Kidney epithelial cell (primary cell): ENCODE measurements around the gene KLK6. TPM values are rescaled to one million over a fixed set of nuclear protein-coding genes. Genes with fewer than 3 reads are reported as not detected.
A peak's percentile ranks its signal among the peaks of the same experiment; 100 is the strongest.
"Not testable (repeated sequence)": the region's sequence is repeated elsewhere in the genome, so short reads cannot be mapped to it uniquely, and the experiment has no call there.

Source experiments
- DNase-seq: peaks from one replicate; pipeline ENCODE4 v3.0.0-alpha.2; 2010; ENCODE audit warnings: low read depth
- H3K27me3 ChIP-seq: 2 replicates; pipeline ENCODE4 v1.6.0; 2011; ENCODE audit warnings: low read length; ENCODE audit not compliant: control insufficient read depth, insufficient read depth
- H3K36me3 ChIP-seq: 2 replicates; pipeline ENCODE4 v1.5.1; 2011; ENCODE audit warnings: low read length; ENCODE audit not compliant: control insufficient read depth, insufficient read depth
- H3K4me3 ChIP-seq: 2 replicates; pipeline ENCODE4 v1.5.1; 2011; ENCODE audit warnings: low read depth, mild to moderate bottlenecking, control low read depth, low read length
- total RNA-seq: library from RNA; depleted of rRNA; stranded (reverse); fragments of >200 nt; gene quantifications from 2 replicates; pipeline ENCODE4 v1.2.3, GENCODE V29; 2015
- TF ChIP-seq, protein P1 (sequence below): IDR thresholded peaks from 2 replicates; pipeline ENCODE4 v1.5.1; 2011; ENCODE audit warnings: mild to moderate bottlenecking, moderate library complexity, low read length, control low read depth, inconsistent platforms; ENCODE audit not compliant: insufficient read depth, poor library complexity, severe bottlenecking

The KLK6 gene
- total RNA-seq, 1 donor from 2014 or later, result 33.5 TPM

DNA sequence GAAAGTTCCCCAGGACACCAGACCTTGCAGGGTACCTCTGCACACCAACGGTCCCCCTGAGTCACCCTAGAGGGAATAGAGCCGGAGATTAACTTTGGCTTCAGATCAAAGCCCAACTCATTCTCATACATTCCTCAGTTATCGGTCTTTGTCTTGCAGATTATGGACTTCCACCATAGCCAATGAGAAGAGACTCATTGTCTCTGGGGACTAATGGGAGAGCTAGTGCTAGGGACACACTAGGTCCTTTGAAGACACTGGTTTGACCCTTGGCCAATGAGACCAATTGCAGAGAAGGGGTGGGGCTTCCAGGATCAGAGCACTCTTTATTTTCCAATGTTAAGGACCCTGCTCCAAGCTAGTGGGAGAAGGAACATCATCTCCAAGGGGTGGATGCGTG is 8.2 kb upstream of the KLK6 start:
- Histone ChIP-seq H3K27me3 (no peaks in the 10 kb centered on the region), H3K4me3 (no peak overlapping the region), H3K36me3 (no peaks in the 10 kb centered on the region)
- no peak for DNase-seq
- TF ChIP-seq, protein P1, sequence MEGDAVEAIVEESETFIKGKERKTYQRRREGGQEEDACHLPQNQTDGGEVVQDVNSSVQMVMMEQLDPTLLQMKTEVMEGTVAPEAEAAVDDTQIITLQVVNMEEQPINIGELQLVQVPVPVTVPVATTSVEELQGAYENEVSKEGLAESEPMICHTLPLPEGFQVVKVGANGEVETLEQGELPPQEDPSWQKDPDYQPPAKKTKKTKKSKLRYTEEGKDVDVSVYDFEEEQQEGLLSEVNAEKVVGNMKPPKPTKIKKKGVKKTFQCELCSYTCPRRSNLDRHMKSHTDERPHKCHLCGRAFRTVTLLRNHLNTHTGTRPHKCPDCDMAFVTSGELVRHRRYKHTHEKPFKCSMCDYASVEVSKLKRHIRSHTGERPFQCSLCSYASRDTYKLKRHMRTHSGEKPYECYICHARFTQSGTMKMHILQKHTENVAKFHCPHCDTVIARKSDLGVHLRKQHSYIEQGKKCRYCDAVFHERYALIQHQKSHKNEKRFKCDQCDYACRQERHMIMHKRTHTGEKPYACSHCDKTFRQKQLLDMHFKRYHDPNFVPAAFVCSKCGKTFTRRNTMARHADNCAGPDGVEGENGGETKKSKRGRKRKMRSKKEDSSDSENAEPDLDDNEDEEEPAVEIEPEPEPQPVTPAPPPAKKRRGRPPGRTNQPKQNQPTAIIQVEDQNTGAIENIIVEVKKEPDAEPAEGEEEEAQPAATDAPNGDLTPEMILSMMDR, result no peak

- H3K27me3 ChIP-seq, result no peaks in the 10 kb centered on the region
- no peak for DNase-seq
- TF ChIP-seq, protein P1, result no peak
- H3K36me3 ChIP-seq, result no peaks in the 10 kb centered on the region
- H3K4me3 ChIP-seq, result no peak overlapping the region
Observed at GRCh38 chr19:50975766-50976165, 6.4 kb upstream of the KLK6 start.

- Histone ChIP-seq H3K4me3 (no peak overlapping the region), H3K36me3 (no peaks in the 10 kb centered on the region), H3K27me3 (no peaks in the 10 kb centered on the region)
- TF ChIP-seq, protein P1, result no peak
- DNase-seq, result no peak
Observed at GRCh38 chr19:50974702-50975556, 5.5 kb upstream of the KLK6 start.

- Histone ChIP-seq H3K27me3 (no peaks in the 10 kb centered on the region), H3K36me3 (no peaks in the 10 kb centered on the region), H3K4me3 (no peak overlapping the region)
- TF ChIP-seq, protein P1, result no peak
- DNase-seq, result no peak
Observed at GRCh38 chr19:50972795-50973376, 3.5 kb upstream of the KLK6 start.

GRCh38 chr19:50969810-50970209 is 419 bp upstream of the KLK6 start:
- not testable (repeated sequence) for H3K4me3 ChIP-seq, DNase-seq, H3K36me3 ChIP-seq, H3K27me3 ChIP-seq

DNA sequence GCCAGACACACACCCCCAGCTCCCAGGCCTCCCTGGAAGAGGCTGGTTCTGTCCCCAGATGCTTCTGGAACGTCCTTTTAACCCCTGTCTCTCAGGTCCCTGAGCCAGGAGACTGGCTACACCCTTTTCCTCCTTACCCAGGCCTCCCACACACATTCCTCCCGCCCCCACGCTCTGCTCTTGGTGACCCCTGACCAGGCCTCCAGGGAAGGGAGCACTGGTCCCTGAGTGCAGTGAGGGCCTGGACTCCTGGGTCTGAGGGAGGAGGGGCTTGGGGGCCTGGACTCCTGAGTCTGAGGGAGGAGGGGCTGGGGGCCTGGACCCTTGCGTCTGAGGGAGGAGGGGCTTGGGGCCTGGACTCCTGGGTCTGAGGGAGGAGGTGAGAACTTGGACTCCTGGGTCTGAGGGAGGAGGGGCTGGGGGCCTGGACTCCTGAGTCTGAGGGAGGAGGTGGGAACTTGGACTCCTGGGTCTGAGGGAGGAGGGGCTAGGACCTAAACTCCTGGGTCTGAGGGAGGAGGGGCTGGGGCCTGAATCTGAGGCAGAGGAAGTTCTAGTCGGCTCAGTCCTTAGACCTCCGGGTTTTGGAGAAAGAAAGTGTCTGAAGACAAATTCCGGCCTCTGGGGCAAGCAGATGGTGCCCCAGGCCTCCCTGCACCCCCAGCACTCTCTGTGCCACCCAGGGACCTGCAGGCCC is 527 bp downstream of the KLK6 start:
- peak overlapping the region; percentile 9 for H3K4me3 ChIP-seq

More for the DNA sequence above, 527 bp downstream of the KLK6 start:
- Histone ChIP-seq H3K36me3 (no peaks in the 10 kb centered on the region), H3K27me3 (no peaks in the 10 kb centered on the region)
- DNase-seq, result no peak
- TF ChIP-seq, protein P1, result no peak
